GM19025 (cell line): Measurements from ENCODE around the gene SMARCA5.
"Not testable (repeated sequence)": the region's sequence is repeated elsewhere in the genome, so short reads cannot be mapped to it uniquely, and the experiment has no call there.

Experiments
- ATAC-seq: cut with Tn5 transposase; IDR thresholded peaks from one replicate; pipeline ENCODE4 v1.9.1; 2021; ENCODE audit warnings: mild to moderate bottlenecking, low read depth, moderate library complexity; ENCODE audit not compliant: unreplicated experiment

The SMARCA5 gene

GRCh38 chr4:143513314-143514168 lies at the start of gene SMARCA5:
TSS of gene SMARCA5 (plus strand) at chr4:143513702. CDS start at chr4:143513925, 223 bp downstream.
- peak; percentile 81 for ATAC-seq

GRCh38 chr4:143473334-143474126 lies 40.0 kb upstream of the SMARCA5 start:
- no peak for ATAC-seq

GRCh38 chr4:143477487-143477886 lies 36.0 kb upstream of the SMARCA5 start:
- ATAC-seq = no peak

GRCh38 chr4:143481361-143481760 lies 32.1 kb upstream of the SMARCA5 start:
- no peak for ATAC-seq

DNA sequence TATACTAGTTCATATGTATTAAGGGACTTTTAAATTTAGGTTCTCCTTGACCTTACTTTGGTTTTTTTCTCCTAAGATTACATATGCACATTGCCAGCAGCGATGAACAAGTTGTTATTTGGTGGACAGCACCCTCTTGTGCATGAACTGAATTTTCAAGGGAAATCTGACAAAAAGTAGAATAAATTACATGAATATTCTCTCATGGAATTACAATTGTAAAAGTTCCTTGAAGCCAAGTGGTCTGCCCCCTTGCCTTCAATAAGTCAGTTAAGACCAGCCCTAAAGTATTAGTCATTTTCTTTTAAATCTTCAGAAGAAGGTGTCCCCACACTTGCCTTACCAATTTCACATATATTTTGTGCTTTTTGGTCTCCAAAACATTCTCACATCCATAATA lies 30.7 kb upstream of the SMARCA5 start:
- ATAC-seq = no peak

DNA sequence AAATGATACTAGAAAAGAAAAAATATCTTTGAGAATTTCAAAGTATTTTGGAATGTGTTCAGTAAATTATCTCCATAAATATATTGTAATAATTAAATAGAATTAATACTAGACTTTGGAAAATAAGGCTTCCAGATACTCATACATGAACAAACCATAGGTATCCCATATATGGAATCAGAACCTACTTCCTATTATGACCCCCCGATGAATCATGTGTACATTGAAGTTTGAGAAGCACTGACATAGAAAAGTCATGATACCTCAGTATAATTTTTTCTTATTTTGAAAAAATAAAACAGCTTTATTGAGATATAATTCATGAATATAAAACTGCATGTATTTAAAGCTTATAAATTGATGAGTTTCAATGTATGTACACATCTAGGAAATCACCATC lies 27.2 kb upstream of the SMARCA5 start:
- no peak for ATAC-seq

GRCh38 chr4:143488687-143489086 lies 24.8 kb upstream of the SMARCA5 start:
- no peak for ATAC-seq

DNA sequence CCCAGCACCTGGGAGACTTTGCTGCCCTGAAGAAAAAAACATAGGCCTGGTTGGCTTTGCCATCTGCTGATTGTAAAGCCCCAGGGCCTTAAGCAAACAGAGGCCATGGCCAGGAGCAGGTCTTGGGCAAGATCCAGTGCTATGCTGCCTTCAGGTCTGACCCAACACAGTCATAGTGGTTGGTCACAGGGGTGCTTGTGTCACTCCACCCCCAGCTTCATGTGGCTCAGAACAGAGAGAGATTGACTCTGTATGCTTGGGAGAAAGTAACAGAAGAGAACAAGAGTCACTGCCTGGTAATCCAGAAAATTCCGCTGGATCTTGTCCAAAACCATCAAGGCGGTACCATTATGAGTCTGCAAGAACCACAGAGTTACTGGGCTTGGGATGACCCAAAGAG lies 24.4 kb upstream of the SMARCA5 start:
- no peak for ATAC-seq

DNA sequence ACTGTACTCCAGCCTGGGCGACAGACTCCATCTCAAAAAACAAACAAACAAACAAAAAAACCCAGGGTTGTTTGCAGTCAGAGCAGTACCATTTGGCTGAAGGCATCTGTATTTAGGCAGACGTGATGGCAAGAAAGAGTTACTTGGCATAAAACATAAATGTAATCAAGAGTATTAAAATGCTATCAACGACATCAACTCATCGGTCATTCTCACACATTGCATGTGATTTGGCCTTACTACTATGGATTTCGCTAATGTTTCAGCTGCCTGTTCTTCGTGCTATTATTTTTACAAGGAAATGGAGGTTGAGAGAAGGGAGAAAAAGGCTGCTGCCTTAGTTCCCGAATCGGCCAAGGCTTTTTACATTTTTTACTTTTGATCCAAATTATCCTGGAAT lies 15.5 kb upstream of the SMARCA5 start:
- no peak for ATAC-seq

GRCh38 chr4:143502231-143502630 lies 11.3 kb upstream of the SMARCA5 start:
- no peak for ATAC-seq

DNA sequence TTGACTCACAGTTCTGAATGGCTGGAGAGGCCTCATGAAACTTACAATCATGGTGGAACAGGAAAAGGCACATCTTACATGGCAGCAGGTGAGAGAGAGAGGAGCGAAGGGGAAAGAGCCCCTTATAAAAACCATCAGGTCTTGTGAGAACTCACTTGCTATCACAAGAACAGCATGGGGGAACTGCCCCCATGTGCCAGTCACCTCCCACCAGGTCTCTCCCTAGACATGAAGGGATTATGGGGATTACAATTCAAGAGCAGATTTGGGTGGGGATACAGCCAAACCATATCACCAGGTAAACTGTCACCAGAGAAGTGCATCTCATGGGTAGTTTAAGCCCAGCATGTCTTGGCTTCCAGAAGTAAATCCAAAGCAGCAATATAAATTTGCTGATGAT lies 7.5 kb upstream of the SMARCA5 start:
- no peak for ATAC-seq

DNA sequence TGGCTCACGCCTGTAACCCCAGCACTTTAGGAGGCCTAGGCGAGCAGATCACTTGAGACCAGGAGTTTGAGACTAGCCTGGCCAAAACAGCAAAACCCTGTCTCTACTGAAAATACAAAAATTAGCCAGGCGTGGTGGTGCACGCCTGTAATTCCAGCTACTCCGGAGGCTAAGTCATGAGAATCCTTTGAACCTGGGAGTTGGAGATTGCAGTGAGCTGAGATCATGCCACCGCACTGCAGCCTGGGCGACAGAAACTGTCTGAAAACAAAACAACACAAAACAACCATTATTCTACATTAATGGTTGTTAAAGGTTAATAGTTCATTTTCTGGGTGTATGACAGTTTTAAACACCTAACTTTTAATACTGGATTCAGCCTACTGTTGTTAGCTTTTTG lies 1.6 kb upstream of the SMARCA5 start:
- no peak for ATAC-seq

DNA sequence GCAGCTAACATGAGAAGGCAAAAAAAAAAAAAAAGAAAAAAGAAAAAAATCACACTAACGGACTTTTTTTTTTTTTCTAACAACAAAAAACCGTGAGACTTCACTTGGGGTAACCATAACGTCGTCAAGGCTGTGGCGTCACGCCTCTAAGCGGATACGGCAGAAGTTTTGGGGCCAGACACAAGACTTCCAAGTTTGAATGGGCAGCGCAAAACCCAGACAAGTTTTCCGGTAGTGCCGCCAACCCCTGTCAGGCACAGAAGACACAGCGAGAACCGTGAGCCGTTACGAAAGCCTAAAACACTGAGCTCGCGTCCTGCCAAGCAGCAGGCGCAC lies 556 bp upstream of the SMARCA5 start:
- peak; percentile 29 for ATAC-seq

GRCh38 chr4:143514169-143514495 lies 630 bp downstream of the SMARCA5 start:
- ATAC-seq = no peak

- no peak for ATAC-seq
These were observed 995 bp downstream of the SMARCA5 start for GRCh38 chr4:143514497-143514896.

GRCh38 chr4:143514901-143515300 lies 1.4 kb downstream of the SMARCA5 start:
- ATAC-seq = no peak

DNA sequence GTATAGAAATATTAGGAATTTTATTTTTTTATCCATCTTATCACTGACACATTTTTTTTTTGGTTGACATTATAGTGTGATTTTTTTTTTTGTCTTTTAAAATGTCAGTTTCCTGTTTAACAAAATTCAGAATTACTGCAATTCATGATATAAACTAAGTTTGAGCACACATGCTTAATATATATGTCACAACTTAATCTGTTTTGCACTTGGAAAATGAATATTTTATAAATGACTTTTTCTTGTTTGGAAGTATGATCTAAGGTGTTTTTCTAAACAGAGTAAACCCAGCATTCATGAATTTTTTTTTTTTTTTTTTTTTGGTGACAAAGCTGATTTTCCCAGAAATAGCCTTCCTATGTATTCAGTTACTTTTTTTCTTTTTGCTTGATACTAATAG lies 2.4 kb downstream of the SMARCA5 start:
- no peak for ATAC-seq

- no peak for ATAC-seq
These were observed 4.3 kb downstream of the SMARCA5 start for GRCh38 chr4:143517764-143518163.

- ATAC-seq = no peak
These were observed 10.7 kb downstream of the SMARCA5 start for GRCh38 chr4:143524211-143524610.

- not testable (repeated sequence) for ATAC-seq
These were observed 14.5 kb downstream of the SMARCA5 start for GRCh38 chr4:143528046-143528445.

DNA sequence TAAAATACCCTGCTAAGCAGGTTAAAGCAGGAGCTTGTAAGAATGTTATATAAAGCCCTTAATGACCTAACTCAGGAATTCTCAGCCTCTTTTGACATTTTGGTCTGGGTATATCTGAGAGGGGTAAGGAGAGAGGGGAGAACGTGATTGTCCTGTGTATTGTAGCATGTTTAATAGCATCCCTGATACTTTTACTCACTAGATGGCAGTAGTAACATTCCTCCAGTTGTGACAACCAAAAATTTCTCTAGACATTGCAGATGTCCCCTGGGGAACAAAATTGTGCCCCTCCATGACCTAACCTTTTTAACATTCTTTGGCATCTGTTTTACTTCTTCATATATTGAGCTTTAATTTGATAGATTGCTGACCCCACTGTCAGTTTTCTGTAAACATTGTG lies 17.9 kb downstream of the SMARCA5 start:
- no peak for ATAC-seq
